Mucosa of gallbladder (tissue), 1 donor: ENCODE results near the gene EFNB3. TPM values are rescaled to one million over a fixed set of nuclear protein-coding genes. Genes with fewer than 3 reads are reported as not detected.

Source experiments
- DNase-seq: peaks from one replicate; pipeline ENCODE4 v3.0.0-alpha.2; 2020; ENCODE audit warnings: low spot score
- total RNA-seq: library from RNA; stranded (reverse); gene quantifications from one replicate; pipeline ENCODE4 v1.2.1, GENCODE V29; 2021
- donor health status: DM: no; HTN: no; CAD: no.

Gene EFNB3
- total RNA-seq, 1 donor from 2014 or later = 1.6 TPM

- no peak for DNase-seq
These were observed 7.0 kb upstream of the EFNB3 start for GRCh38 chr17:7697828-7698588.

GRCh38 chr17:7700510-7700909 lies 4.5 kb upstream of the EFNB3 start:
- no peak for DNase-seq

- DNase-seq = no peak
These were observed 3.3 kb upstream of the EFNB3 start for GRCh38 chr17:7701681-7702080.

GRCh38 chr17:7702776-7703175 lies 2.2 kb upstream of the EFNB3 start:
- no peak for DNase-seq

GRCh38 chr17:7703584-7704479 lies 1.2 kb upstream of the EFNB3 start:
- DNase-seq = no peak

GRCh38 chr17:7705269-7706255 lies 560 bp downstream of the EFNB3 start:
- DNase-seq = no peak

- no peak for DNase-seq
These were observed 1.8 kb downstream of the EFNB3 start for GRCh38 chr17:7706631-7707354.

GRCh38 chr17:7707446-7707845 lies 2.4 kb downstream of the EFNB3 start:
- no peak for DNase-seq

- no peak for DNase-seq
These were observed 3.1 kb downstream of the EFNB3 start for GRCh38 chr17:7707858-7708750.

- no peak for DNase-seq
These were observed 4.0 kb downstream of the EFNB3 start for GRCh38 chr17:7709031-7709430.

- DNase-seq = no peak
These were observed 5.3 kb downstream of the EFNB3 start for GRCh38 chr17:7710301-7710700.

GRCh38 chr17:7711051-7711755 lies 6.2 kb downstream of the EFNB3 start:
- DNase-seq = no peak

- DNase-seq = no peak
These were observed 7.2 kb downstream of the EFNB3 start for GRCh38 chr17:7712111-7712771.

GRCh38 chr17:7713782-7714181 lies 8.8 kb downstream of the EFNB3 start:
- DNase-seq = no peak

- no peak for DNase-seq
These were observed 10.0 kb downstream of the EFNB3 start for GRCh38 chr17:7714721-7715594.

- DNase-seq = no peak
These were observed 11.2 kb downstream of the EFNB3 start for GRCh38 chr17:7715936-7716886.
